Stimulated activated naive B cell treated with anti-CD40 and anti-IgM and Interleukin-4, amounts not matched to agents 10 μg/mL and 1 μg/mL and 100 μg/mL, for 72 hours (primary cell): ENCODE data around the gene CAPNS1.

Experiments used
- ATAC-seq, 2 donors: fragments of 150-1000 bp; cut with Tn5 transposase; replicated peaks; 2 replicates each; pipeline ENCODE4 v1.10.0; 2021; ENCODE audit warnings: moderate library complexity in 1 of 2
- DNase-seq: peaks from one replicate; pipeline ENCODE4 v3.0.0; 2021
- H3K27ac Mint-ChIP-seq: one replicate; pipeline ENCODE4 v1.8.0; 2022; ENCODE audit warnings: mild to moderate bottlenecking, mixed read lengths
- H3K27me3 Mint-ChIP-seq, 2 donors: one replicate each; pipeline ENCODE4 v1.8.0; 2022; ENCODE audit warnings: mixed read lengths in 2 of 2
- H3K36me3 Mint-ChIP-seq, 2 donors: one replicate each; pipeline ENCODE4 v1.8.0; 2022; ENCODE audit warnings: mixed read lengths in 2 of 2, mild to moderate bottlenecking in 1 of 2
- H3K4me1 Mint-ChIP-seq, 2 donors: one replicate each; pipeline ENCODE4 v1.8.0; 2022; ENCODE audit warnings: mixed read lengths in 2 of 2, mild to moderate bottlenecking in 1 of 2
- H3K4me3 Mint-ChIP-seq, 2 donors: one replicate each; pipeline ENCODE4 v1.8.0; 2022; ENCODE audit warnings: mild to moderate bottlenecking in 2 of 2, mixed read lengths in 2 of 2, moderate library complexity in 1 of 2
- H3K9me3 Mint-ChIP-seq, 2 donors: one replicate each; pipeline ENCODE4 v1.8.0; 2022; ENCODE audit warnings: mixed read lengths in 2 of 2, mild to moderate bottlenecking in 1 of 2

The CAPNS1 gene

GRCh38 chr19:36139473-36140303, at the start of gene CAPNS1:
Gene CAPNS1 (plus strand): TSS chr19:36140066. CDS start chr19:36141012, 946 bp downstream.
- H3K9me3 Mint-ChIP-seq, result peaks cover 5% of the 10 kb centered on the region in 2 donors
- peak within 1 kb of the TSS; percentile 97 for H3K27ac Mint-ChIP-seq
- DNase-seq (peak; percentile 93), ATAC-seq (peak; percentile 81 to 86)
- peak within 1 kb of the TSS; percentile 84 to 97 for H3K4me3 Mint-ChIP-seq
- peaks cover 20 to 21% of the 10 kb centered on the region in 2 donors for H3K4me1 Mint-ChIP-seq
- H3K36me3 Mint-ChIP-seq, result peaks cover 22 to 30% of the 10 kb centered on the region in 2 donors
- H3K27me3 Mint-ChIP-seq, result peaks cover 11 to 16% of the 10 kb centered on the region in 2 donors

- Mint-ChIP-seq H3K27ac (peak overlapping the region; percentile 42), H3K4me1 (peaks cover 13 to 15% of the 10 kb centered on the region in 2 donors), H3K36me3 (peaks cover 13 to 30% of the 10 kb centered on the region in 2 donors), H3K9me3 (no peaks in the 10 kb centered on the region), H3K4me3 (no peak overlapping the region), H3K27me3 (no peaks in the 10 kb centered on the region)
- DNase-seq (no peak), ATAC-seq (no peak)
Measured at GRCh38 chr19:36090910-36091695, 48.8 kb upstream of the CAPNS1 start.

- H3K4me3 Mint-ChIP-seq, result no peak overlapping the region
- DNase-seq, result no peak
- peaks cover 13 to 15% of the 10 kb centered on the region in 2 donors for H3K4me1 Mint-ChIP-seq
- H3K9me3 Mint-ChIP-seq, result no peaks in the 10 kb centered on the region
- peaks cover 16 to 34% of the 10 kb centered on the region in 2 donors for H3K36me3 Mint-ChIP-seq
- ATAC-seq, result peak in 1 of 2 donors; percentile 13
- H3K27me3 Mint-ChIP-seq, result no peaks in the 10 kb centered on the region
- H3K27ac Mint-ChIP-seq, result peak overlapping the region; percentile 71
Measured at GRCh38 chr19:36092566-36092965, 47.3 kb upstream of the CAPNS1 start.

- H3K4me3 Mint-ChIP-seq, result peak overlapping the region in 1 of 2 donors; percentile 4
- no peaks in the 10 kb centered on the region for H3K9me3 Mint-ChIP-seq
- peaks cover 13 to 15% of the 10 kb centered on the region in 2 donors for H3K4me1 Mint-ChIP-seq
- peaks cover 16 to 34% of the 10 kb centered on the region in 2 donors for H3K36me3 Mint-ChIP-seq
- no peaks in the 10 kb centered on the region for H3K27me3 Mint-ChIP-seq
- no peak for DNase-seq
- peak overlapping the region; percentile 87 for H3K27ac Mint-ChIP-seq
- ATAC-seq, result peak; percentile 77 to 87
Measured at GRCh38 chr19:36093146-36093662, 46.7 kb upstream of the CAPNS1 start.

GRCh38 chr19:36093687-36094086, 46.2 kb upstream of the CAPNS1 start:
- H3K27ac Mint-ChIP-seq, result peak overlapping the region; percentile 87
- H3K36me3 Mint-ChIP-seq, result peaks cover 14 to 31% of the 10 kb centered on the region in 2 donors
- ATAC-seq (peak in 1 of 2 donors; percentile 2), DNase-seq (no peak)
- H3K27me3 Mint-ChIP-seq, result no peaks in the 10 kb centered on the region
- H3K9me3 Mint-ChIP-seq, result no peaks in the 10 kb centered on the region
- H3K4me1 Mint-ChIP-seq, result peaks cover 13 to 15% of the 10 kb centered on the region in 2 donors
- no peak overlapping the region for H3K4me3 Mint-ChIP-seq

- Mint-ChIP-seq H3K4me1 (peaks cover 13 to 15% of the 10 kb centered on the region in 2 donors), H3K27me3 (no peaks in the 10 kb centered on the region), H3K27ac (peak overlapping the region; percentile 37), H3K9me3 (no peaks in the 10 kb centered on the region), H3K36me3 (peaks cover 10 to 20% of the 10 kb centered on the region in 2 donors), H3K4me3 (no peak overlapping the region)
- DNase-seq (no peak), ATAC-seq (no peak)
Measured at GRCh38 chr19:36097036-36097435, 42.8 kb upstream of the CAPNS1 start.

GRCh38 chr19:36099166-36099785, 40.6 kb upstream of the CAPNS1 start:
- Mint-ChIP-seq H3K4me1 (no peaks in the 10 kb centered on the region), H3K9me3 (no peaks in the 10 kb centered on the region), H3K27me3 (no peaks in the 10 kb centered on the region), H3K27ac (no peak overlapping the region), H3K4me3 (no peak overlapping the region), H3K36me3 (peaks cover 9 to 16% of the 10 kb centered on the region in 2 donors)
- DNase-seq (no peak), ATAC-seq (no peak)

GRCh38 chr19:36100476-36100875, 39.4 kb upstream of the CAPNS1 start:
- no peak overlapping the region for H3K4me3 Mint-ChIP-seq
- DNase-seq (no peak), ATAC-seq (no peak)
- H3K4me1 Mint-ChIP-seq, result no peaks in the 10 kb centered on the region
- peaks cover 9 to 16% of the 10 kb centered on the region in 2 donors for H3K36me3 Mint-ChIP-seq
- H3K9me3 Mint-ChIP-seq, result no peaks in the 10 kb centered on the region
- H3K27ac Mint-ChIP-seq, result no peak overlapping the region
- no peaks in the 10 kb centered on the region for H3K27me3 Mint-ChIP-seq

GRCh38 chr19:36101550-36102327, 38.1 kb upstream of the CAPNS1 start:
- Mint-ChIP-seq H3K27ac (no peak overlapping the region), H3K9me3 (no peaks in the 10 kb centered on the region), H3K27me3 (no peaks in the 10 kb centered on the region), H3K36me3 (peaks cover 11 to 21% of the 10 kb centered on the region in 2 donors), H3K4me1 (no peaks in the 10 kb centered on the region), H3K4me3 (no peak overlapping the region)
- ATAC-seq (no peak), DNase-seq (no peak)

- no peak overlapping the region for H3K4me3 Mint-ChIP-seq
- H3K4me1 Mint-ChIP-seq, result peaks cover 0 to 1% of the 10 kb centered on the region in 2 donors
- ATAC-seq (no peak), DNase-seq (no peak)
- H3K36me3 Mint-ChIP-seq, result peaks cover 10 to 27% of the 10 kb centered on the region in 2 donors
- no peaks in the 10 kb centered on the region for H3K27me3 Mint-ChIP-seq
- peak overlapping the region; percentile 5 for H3K27ac Mint-ChIP-seq
- H3K9me3 Mint-ChIP-seq, result no peaks in the 10 kb centered on the region
Measured at GRCh38 chr19:36103040-36103626, 36.7 kb upstream of the CAPNS1 start.

GRCh38 chr19:36103842-36104552, 35.9 kb upstream of the CAPNS1 start:
- Mint-ChIP-seq H3K4me1 (peaks cover 0 to 1% of the 10 kb centered on the region in 2 donors), H3K36me3 (peaks cover 10 to 30% of the 10 kb centered on the region in 2 donors), H3K27me3 (no peaks in the 10 kb centered on the region), H3K4me3 (no peak overlapping the region), H3K27ac (no peak overlapping the region), H3K9me3 (no peaks in the 10 kb centered on the region)
- no peak for DNase-seq
- no peak for ATAC-seq

- H3K36me3 Mint-ChIP-seq, result peaks cover 12 to 41% of the 10 kb centered on the region in 2 donors
- H3K4me3 Mint-ChIP-seq, result no peak overlapping the region
- H3K9me3 Mint-ChIP-seq, result no peaks in the 10 kb centered on the region
- ATAC-seq, result no peak
- H3K4me1 Mint-ChIP-seq, result peaks cover 0 to 2% of the 10 kb centered on the region in 2 donors
- no peaks in the 10 kb centered on the region for H3K27me3 Mint-ChIP-seq
- no peak for DNase-seq
- peak overlapping the region; percentile 65 for H3K27ac Mint-ChIP-seq
Measured at GRCh38 chr19:36106441-36106840, 33.4 kb upstream of the CAPNS1 start.
